Chondrocyte (in vitro differentiated cells): Measurements from ENCODE around the gene SAA4. TPM values are rescaled to one million over a fixed set of nuclear protein-coding genes. Genes with fewer than 3 reads are reported as not detected.
"Not testable (repeated sequence)": the region's sequence is repeated elsewhere in the genome, so short reads cannot be mapped to it uniquely, and the experiment has no call there.

Experiments
- DNase-seq: peaks from one replicate; pipeline ENCODE4 v3.0.0; 2021; ENCODE audit warnings: mixed read lengths, low spot score
- H3K27ac Mint-ChIP-seq: one replicate; pipeline ENCODE4 v1.8.0; 2021; ENCODE audit warnings: mild to moderate bottlenecking, moderate library complexity, mixed read lengths; ENCODE audit not compliant: unreplicated experiment
- H3K27me3 Mint-ChIP-seq: 2 replicates; pipeline ENCODE4 v1.8.0; 2021; ENCODE audit warnings: low read depth, mixed read lengths
- H3K36me3 Mint-ChIP-seq: 2 replicates; pipeline ENCODE4 v1.8.0; 2021; ENCODE audit warnings: low read depth, mixed read lengths
- H3K4me1 Mint-ChIP-seq: 2 replicates; pipeline ENCODE4 v1.8.0; 2021; ENCODE audit warnings: low read depth, mild to moderate bottlenecking, mixed read lengths
- H3K4me3 Mint-ChIP-seq: one replicate; pipeline ENCODE4 v1.8.0; 2021; ENCODE audit warnings: mild to moderate bottlenecking, moderate library complexity, mixed read lengths; ENCODE audit not compliant: unreplicated experiment
- H3K9me3 Mint-ChIP-seq: 2 replicates; pipeline ENCODE4 v1.8.0; 2021; ENCODE audit warnings: low read depth, mixed read lengths
- total RNA-seq: library from RNA; stranded (reverse); gene quantifications from 3 replicates; pipeline ENCODE4 v1.2.1, GENCODE V29; 2021
- TF ChIP-seq, protein P1 (sequence below): fragments of 200-600 bp; sonication (generic); IDR thresholded peaks from 2 replicates; pipeline ENCODE4 v1.5.0; 2021; ENCODE audit warnings: antibody characterized with exemption, mild to moderate bottlenecking, moderate library complexity

The SAA4 gene
- total RNA-seq, 1 donor from 2014 or later: not detected

DNA sequence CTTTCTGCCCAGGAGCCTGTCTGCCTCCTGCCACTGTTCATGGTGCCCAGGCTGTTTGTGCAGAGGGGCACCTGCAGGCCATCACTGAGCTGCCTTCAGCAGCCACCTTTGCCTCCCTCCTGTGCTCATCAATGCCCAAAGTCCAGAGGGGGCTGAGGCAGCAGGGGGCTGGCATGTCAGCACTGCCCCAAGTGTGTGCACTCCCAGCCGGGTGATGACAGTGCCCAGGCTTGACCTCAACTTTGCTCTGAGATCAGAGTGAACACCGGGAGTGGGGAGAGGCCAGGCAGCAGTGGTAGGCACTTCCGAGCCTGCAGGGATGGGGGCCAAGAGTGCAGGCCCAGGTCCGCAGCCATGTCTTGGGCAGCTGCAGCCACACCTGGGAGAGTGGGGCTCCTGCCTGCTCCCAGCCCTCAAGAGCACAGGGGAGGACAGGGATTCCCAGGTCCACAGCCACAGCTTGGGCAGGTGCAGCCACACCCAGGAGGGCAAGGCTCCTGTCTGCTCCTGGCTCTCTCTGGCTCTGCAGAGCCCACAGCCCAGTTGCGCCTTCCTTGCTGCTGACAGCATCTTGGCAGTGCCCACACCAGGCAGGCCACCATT, 15.2 kb downstream of the SAA4 start:
- H3K36me3 Mint-ChIP-seq: no peaks in the 10 kb centered on the region
- TF ChIP-seq, protein P1, sequence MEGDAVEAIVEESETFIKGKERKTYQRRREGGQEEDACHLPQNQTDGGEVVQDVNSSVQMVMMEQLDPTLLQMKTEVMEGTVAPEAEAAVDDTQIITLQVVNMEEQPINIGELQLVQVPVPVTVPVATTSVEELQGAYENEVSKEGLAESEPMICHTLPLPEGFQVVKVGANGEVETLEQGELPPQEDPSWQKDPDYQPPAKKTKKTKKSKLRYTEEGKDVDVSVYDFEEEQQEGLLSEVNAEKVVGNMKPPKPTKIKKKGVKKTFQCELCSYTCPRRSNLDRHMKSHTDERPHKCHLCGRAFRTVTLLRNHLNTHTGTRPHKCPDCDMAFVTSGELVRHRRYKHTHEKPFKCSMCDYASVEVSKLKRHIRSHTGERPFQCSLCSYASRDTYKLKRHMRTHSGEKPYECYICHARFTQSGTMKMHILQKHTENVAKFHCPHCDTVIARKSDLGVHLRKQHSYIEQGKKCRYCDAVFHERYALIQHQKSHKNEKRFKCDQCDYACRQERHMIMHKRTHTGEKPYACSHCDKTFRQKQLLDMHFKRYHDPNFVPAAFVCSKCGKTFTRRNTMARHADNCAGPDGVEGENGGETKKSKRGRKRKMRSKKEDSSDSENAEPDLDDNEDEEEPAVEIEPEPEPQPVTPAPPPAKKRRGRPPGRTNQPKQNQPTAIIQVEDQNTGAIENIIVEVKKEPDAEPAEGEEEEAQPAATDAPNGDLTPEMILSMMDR: no peak
- no peak overlapping the region for H3K4me3 Mint-ChIP-seq
- H3K27ac Mint-ChIP-seq: no peak overlapping the region
- H3K4me1 Mint-ChIP-seq: no peaks in the 10 kb centered on the region
- DNase-seq: no peak
- peaks cover 6% of the 10 kb centered on the region for H3K9me3 Mint-ChIP-seq
- H3K27me3 Mint-ChIP-seq: peaks cover 32% of the 10 kb centered on the region

GRCh38 chr11:18209058-18209457, 27.5 kb downstream of the SAA4 start:
- TF ChIP-seq, protein P1: no peak
- Mint-ChIP-seq H3K27me3 (peaks cover 17% of the 10 kb centered on the region), H3K27ac (no peak overlapping the region), H3K36me3 (no peaks in the 10 kb centered on the region), H3K9me3 (no peaks in the 10 kb centered on the region), H3K4me3 (no peak overlapping the region), H3K4me1 (no peaks in the 10 kb centered on the region)
- peak; percentile 92 for DNase-seq

- H3K4me1 Mint-ChIP-seq: no peaks in the 10 kb centered on the region
- H3K27ac Mint-ChIP-seq: no peak overlapping the region
- no peak for DNase-seq
- H3K9me3 Mint-ChIP-seq: peaks cover 7% of the 10 kb centered on the region
- no peak overlapping the region for H3K4me3 Mint-ChIP-seq
- peaks cover 3% of the 10 kb centered on the region for H3K36me3 Mint-ChIP-seq
- H3K27me3 Mint-ChIP-seq: peaks cover 18% of the 10 kb centered on the region
- TF ChIP-seq, protein P1: no peak
Measured at GRCh38 chr11:18204771-18205170, 31.8 kb downstream of the SAA4 start.

GRCh38 chr11:18204220-18204619, 32.4 kb downstream of the SAA4 start:
- H3K9me3 Mint-ChIP-seq: peaks cover 7% of the 10 kb centered on the region
- TF ChIP-seq, protein P1: no peak
- H3K27me3 Mint-ChIP-seq: peaks cover 18% of the 10 kb centered on the region
- no peak for DNase-seq
- no peak overlapping the region for H3K4me3 Mint-ChIP-seq
- H3K4me1 Mint-ChIP-seq: no peaks in the 10 kb centered on the region
- peaks cover 3% of the 10 kb centered on the region for H3K36me3 Mint-ChIP-seq
- H3K27ac Mint-ChIP-seq: no peak overlapping the region

- H3K4me3 Mint-ChIP-seq: no peak overlapping the region
- H3K9me3 Mint-ChIP-seq: peaks cover 7% of the 10 kb centered on the region
- H3K27ac Mint-ChIP-seq: no peak overlapping the region
Measured at GRCh38 chr11:18203723-18204122, 32.9 kb downstream of the SAA4 start.

DNA sequence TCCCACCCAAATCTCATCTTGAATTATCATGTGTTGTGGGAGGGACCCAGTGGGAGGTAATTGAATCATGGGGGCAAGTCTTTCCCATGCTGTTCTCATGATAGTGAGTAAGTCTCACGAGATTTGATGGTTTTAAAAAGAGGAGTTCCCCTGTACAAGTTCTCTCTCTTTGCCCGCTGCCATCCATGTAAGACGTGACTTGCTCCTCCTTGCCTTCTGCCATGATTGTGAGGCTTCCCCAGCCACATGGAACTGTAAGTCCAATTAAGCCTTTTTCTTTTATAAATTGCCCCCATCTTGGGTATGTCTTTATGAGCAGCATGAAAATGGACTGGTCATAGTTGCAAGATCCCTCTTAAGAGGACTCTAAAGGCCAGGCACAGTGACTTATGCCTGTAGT, 38.9 kb downstream of the SAA4 start:
- H3K27ac Mint-ChIP-seq, DNase-seq, H3K9me3 Mint-ChIP-seq, H3K4me3 Mint-ChIP-seq, H3K36me3 Mint-ChIP-seq, H3K4me1 Mint-ChIP-seq: not testable (repeated sequence)
- peaks cover 12% of the 10 kb centered on the region for H3K27me3 Mint-ChIP-seq

More at GRCh38 chr11:18203723-18204122, 32.9 kb downstream of the SAA4 start:
- H3K27me3 Mint-ChIP-seq: peaks cover 18% of the 10 kb centered on the region
- DNase-seq: no peak
- H3K4me1 Mint-ChIP-seq: no peaks in the 10 kb centered on the region
- TF ChIP-seq, protein P1: peak; percentile 62
- H3K36me3 Mint-ChIP-seq: peaks cover 3% of the 10 kb centered on the region
